GM12865 (cell line): ENCODE results near the gene KCNG2.

Experiments used
- DNase-seq: peaks from one replicate; pipeline ENCODE4 v3.0.0; 2010; ENCODE audit warnings: low read depth
- H3K4me3 ChIP-seq: 2 replicates; pipeline ENCODE4 v1.5.1; 2011; ENCODE audit warnings: mild to moderate bottlenecking, low read depth, low read length, control low read depth
- TF ChIP-seq, protein P1 (sequence below): IDR thresholded peaks from 2 replicates; pipeline ENCODE4 v1.5.1; 2011; ENCODE audit warnings: low read length, control low read depth, low read depth, inconsistent platforms; ENCODE audit not compliant: insufficient read depth; ENCODE audit errors: missing control alignments

KCNG2 gene

DNA sequence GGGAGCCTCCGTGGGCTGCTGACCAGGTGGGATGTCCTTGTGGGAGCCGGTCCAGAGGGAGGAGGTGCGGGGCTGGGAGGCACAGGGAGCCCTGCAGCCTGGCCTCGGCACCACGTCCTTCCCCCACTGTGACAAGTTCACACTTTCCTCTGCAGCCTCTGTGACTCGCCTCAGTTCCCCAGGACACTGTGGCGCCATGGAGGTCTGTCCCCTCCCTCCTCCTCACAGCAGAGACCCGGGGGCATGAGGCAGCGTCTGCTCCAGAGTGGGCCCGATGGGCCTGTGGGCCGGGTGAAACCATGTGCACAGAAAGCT, 27.3 kb upstream of the KCNG2 start:
- TF ChIP-seq, protein P1, sequence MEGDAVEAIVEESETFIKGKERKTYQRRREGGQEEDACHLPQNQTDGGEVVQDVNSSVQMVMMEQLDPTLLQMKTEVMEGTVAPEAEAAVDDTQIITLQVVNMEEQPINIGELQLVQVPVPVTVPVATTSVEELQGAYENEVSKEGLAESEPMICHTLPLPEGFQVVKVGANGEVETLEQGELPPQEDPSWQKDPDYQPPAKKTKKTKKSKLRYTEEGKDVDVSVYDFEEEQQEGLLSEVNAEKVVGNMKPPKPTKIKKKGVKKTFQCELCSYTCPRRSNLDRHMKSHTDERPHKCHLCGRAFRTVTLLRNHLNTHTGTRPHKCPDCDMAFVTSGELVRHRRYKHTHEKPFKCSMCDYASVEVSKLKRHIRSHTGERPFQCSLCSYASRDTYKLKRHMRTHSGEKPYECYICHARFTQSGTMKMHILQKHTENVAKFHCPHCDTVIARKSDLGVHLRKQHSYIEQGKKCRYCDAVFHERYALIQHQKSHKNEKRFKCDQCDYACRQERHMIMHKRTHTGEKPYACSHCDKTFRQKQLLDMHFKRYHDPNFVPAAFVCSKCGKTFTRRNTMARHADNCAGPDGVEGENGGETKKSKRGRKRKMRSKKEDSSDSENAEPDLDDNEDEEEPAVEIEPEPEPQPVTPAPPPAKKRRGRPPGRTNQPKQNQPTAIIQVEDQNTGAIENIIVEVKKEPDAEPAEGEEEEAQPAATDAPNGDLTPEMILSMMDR = no peak
- H3K4me3 ChIP-seq = no peak overlapping the region
- DNase-seq = no peak

DNA sequence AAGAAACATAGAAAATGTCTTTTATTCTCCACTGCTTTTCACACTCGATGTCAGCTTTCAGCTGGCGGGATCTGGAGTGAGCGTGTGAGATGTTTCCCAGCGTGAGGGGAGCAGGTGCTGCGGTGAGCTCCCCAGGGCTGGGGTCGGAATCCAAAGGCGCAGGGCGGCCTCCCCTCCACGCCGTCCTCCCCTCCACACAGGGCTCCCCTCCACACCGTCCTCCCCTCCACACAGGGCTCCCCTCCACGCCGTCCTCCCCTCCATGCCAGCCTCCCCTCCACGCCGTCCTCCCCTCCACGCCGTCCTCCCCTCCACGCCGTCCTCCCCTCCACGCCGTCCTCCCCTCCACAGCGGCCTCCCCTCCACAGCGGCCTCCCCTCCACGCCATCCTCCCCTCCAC, 26.9 kb upstream of the KCNG2 start:
- no peak for DNase-seq
- TF ChIP-seq, protein P1 = no peak
- H3K4me3 ChIP-seq = no peak overlapping the region

DNA sequence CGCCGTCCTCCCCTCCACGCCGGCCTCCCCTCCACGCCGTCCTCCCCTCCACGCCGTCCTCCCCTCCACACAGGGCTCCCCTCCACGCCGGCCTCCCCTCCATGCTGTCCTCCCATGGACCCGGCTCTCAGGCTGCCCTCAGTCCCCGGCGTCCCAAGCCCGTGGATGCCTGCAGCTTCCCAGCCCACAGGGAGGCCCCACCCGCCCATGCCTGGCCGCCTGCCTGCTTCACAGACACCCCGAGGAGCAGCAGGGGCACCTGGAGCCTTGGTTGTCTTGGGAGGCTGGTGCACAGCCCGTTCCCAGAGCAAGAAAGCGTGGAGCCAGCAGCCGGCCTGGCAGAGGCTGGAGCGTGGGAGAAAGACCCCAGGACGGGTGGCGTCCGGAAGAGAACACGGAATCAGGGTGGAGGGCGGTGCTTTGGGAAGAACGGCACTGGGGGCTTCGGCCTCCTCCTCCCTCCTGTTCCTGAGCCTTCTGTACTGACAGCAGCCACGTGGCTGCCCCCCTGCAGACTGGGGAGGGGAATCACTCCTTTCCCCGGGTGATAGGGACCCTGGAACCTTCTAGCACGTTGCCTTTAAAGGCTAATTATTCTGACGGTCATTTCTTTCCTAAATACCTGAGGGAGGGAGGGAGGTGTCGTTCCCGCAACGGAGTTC, 26.2 kb upstream of the KCNG2 start:
- DNase-seq = no peak
- TF ChIP-seq, protein P1 = no peak
- H3K4me3 ChIP-seq = no peak overlapping the region

DNA sequence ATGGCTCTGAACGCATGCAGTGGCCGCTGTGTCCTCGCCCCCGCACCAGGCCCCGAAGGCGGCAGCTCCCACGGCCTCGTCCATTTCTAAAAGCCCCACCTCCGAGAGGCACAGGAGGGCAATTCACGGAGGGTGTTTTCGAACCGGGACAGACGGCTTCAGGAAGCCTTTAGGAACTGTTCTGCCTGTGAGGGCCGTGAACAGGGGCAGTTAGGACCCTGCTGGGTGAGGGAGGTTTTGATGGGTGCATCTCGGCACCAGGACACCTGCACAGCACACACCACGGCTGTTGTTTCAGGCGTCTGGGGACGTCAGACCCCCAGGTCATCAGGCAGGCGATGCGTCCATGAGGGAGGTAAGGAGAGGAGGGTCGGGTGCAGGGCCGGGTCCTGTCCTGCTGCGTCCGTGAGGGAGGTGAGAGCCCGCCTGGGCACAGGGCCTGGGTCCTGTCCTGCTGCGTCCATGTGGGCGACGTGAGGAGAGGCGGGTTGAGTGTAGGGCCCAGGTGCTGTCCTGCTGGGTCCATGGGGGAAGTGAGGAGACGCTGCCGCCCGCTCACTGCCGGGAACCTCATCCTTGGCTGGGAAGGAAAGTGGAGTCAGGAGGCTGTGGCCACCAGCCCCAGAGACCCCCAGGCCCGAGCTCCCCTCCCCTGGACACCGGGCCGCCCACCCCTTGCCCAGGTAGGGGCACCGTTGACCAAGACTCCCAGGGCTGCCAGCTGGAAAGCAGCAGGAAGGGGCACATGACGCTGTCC, 25.5 kb upstream of the KCNG2 start:
- no peak for DNase-seq
- H3K4me3 ChIP-seq = no peak overlapping the region
- TF ChIP-seq, protein P1 = no peak

DNA sequence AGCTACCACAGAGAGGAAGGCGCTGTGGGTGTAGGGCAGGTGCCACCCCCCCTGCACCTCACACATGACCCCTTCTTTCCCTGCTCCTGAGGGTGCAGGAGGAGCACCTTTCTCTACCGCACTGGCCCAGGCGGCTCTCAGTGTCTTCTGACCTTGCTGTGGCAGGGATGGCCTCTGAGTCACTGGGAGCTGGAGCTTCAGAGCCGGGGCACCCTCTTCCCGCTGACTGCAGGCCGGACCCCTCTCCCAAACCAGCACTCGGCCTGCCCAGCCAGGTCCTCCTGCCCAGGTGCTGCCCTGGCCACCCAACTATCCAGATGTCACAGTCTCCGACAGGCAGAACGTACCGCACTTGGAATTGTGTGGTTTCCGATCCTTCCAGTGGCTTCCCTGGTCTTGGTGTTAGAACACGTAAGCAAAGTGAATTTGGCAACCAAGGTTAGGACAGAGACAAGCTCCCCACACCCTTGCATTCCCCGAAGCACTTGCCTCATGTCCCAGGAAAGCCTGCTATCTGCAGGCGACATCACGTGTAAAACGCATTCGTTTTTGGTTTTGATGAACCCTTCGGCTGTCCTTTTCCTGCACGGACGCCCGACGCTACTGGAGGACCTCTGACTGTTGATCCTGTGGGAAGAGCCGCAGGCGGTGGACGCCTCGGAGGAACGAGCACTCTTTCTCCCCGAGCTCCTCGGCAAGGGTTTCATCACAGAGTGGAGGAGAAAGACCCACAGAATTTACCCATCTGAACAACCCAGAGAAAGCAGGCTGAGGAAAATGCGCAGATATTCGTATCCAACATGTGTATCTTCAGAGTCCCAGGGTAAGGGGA, 24.7 kb upstream of the KCNG2 start:
- no peak for DNase-seq
- no peak overlapping the region for H3K4me3 ChIP-seq
- TF ChIP-seq, protein P1 = no peak

GRCh38 chr18:79774111-79774510, 23.6 kb upstream of the KCNG2 start:
- no peak overlapping the region for H3K4me3 ChIP-seq
- no peak for DNase-seq
- TF ChIP-seq, protein P1 = no peak
